Mesenchymal stem cell (in vitro differentiated cells and primary cell): Measurements from ENCODE around the gene SMARCC2.

ENCODE experiments used
- DNase-seq: peaks from one replicate; pipeline ENCODE4 v3.0.0-alpha.2; 2013
- H2AFZ ChIP-seq: one replicate; pipeline ENCODE4 v1.6.1; 2013; ENCODE audit warnings: low read depth, mild to moderate bottlenecking, control low read depth, inconsistent platforms, low read length, moderate library complexity
- H2AK5ac ChIP-seq: 2 replicates; pipeline ENCODE4 v1.6.1; 2013; ENCODE audit warnings: low read length, moderate library complexity, mild to moderate bottlenecking, inconsistent platforms; ENCODE audit not compliant: severe bottlenecking
- H2BK120ac ChIP-seq: one replicate; pipeline ENCODE4 v1.6.1; 2013; ENCODE audit warnings: low read depth, mild to moderate bottlenecking, inconsistent platforms, low read length, moderate library complexity
- H2BK12ac ChIP-seq, 2 experiments: one replicate each; pipeline ENCODE4 v1.6.1; 2013; ENCODE audit warnings: inconsistent platforms in 2 of 2, low read length in 2 of 2, mild to moderate bottlenecking in 2 of 2, moderate library complexity in 2 of 2, control low read depth in 1 of 2
- H2BK15ac ChIP-seq: one replicate; pipeline ENCODE4 v1.6.1; 2013; ENCODE audit warnings: mild to moderate bottlenecking, low read depth, inconsistent platforms; ENCODE audit not compliant: poor library complexity, severe bottlenecking
- H2BK5ac ChIP-seq: 2 replicates; pipeline ENCODE4 v1.6.1; 2013; ENCODE audit warnings: low read depth, mild to moderate bottlenecking, low read length, control low read depth, inconsistent platforms; ENCODE audit not compliant: poor library complexity, severe bottlenecking
- H3K14ac ChIP-seq, 2 experiments: one replicate each; pipeline ENCODE4 v1.6.1; 2013; ENCODE audit warnings: inconsistent platforms in 2 of 2, low read length in 2 of 2, control low read depth in 1 of 2, mild to moderate bottlenecking in 1 of 2, moderate library complexity in 1 of 2
- H3K18ac ChIP-seq, 2 experiments: one replicate each; pipeline ENCODE4 v1.6.1; 2013; ENCODE audit warnings: inconsistent platforms in 2 of 2, low read length in 2 of 2, control low read depth in 1 of 2, low read depth in 1 of 2, mild to moderate bottlenecking in 1 of 2
- H3K23ac ChIP-seq, 2 experiments: one replicate each; pipeline ENCODE4 v1.6.1; 2013; ENCODE audit warnings: inconsistent platforms in 2 of 2, low read length in 2 of 2, mild to moderate bottlenecking in 2 of 2, moderate library complexity in 2 of 2, control low read depth in 1 of 2
- H3K27ac ChIP-seq: 2 replicates; pipeline ENCODE4 v1.5.1; 2013; ENCODE audit warnings: mild to moderate bottlenecking, moderate library complexity, low read length, control low read depth, inconsistent platforms; ENCODE audit not compliant: poor library complexity, severe bottlenecking
- H3K27me3 ChIP-seq, 2 experiments: 2 replicates each; pipeline versions ENCODE4 v1.6.1 to v1.7.0; 2013; ENCODE audit warnings: low read length in 2 of 2, mild to moderate bottlenecking in 2 of 2, moderate library complexity in 2 of 2, control low read depth in 1 of 2, inconsistent platforms in 1 of 2; ENCODE audit not compliant: control insufficient read depth in 1 of 2, insufficient read depth in 1 of 2
- H3K36me3 ChIP-seq, 2 experiments: 2 replicates each; pipeline versions ENCODE4 v1.6.1 to v1.7.0; 2013; ENCODE audit warnings: low read length in 2 of 2, control low read depth in 1 of 2, inconsistent platforms in 1 of 2, low read depth in 1 of 2, mild to moderate bottlenecking in 1 of 2; ENCODE audit not compliant: insufficient read depth in 2 of 2, control insufficient read depth in 1 of 2
- H3K4ac ChIP-seq, 2 experiments: one replicate each; pipeline ENCODE4 v1.6.1; 2013; ENCODE audit warnings: inconsistent platforms in 2 of 2, low read length in 2 of 2, mild to moderate bottlenecking in 2 of 2, moderate library complexity in 2 of 2, control low read depth in 1 of 2, low read depth in 1 of 2
- H3K4me1 ChIP-seq: 2 replicates; pipeline ENCODE4 v1.6.1; 2013; ENCODE audit warnings: low read depth, low read length, control low read depth; ENCODE audit not compliant: control insufficient read depth, insufficient read depth
- H3K4me2 ChIP-seq: 2 replicates; pipeline ENCODE4 v1.6.1; 2013; ENCODE audit warnings: low read length, mild to moderate bottlenecking, inconsistent platforms; ENCODE audit not compliant: poor library complexity, severe bottlenecking
- H3K4me3 ChIP-seq, 2 experiments: 2 replicates each; pipeline versions ENCODE4 v1.5.1 to v1.7.0; 2013; ENCODE audit warnings: low read length in 2 of 2, mild to moderate bottlenecking in 2 of 2, control low read depth in 1 of 2, low read depth in 1 of 2; ENCODE audit not compliant: insufficient read depth in 1 of 2
- H3K79me1 ChIP-seq: replicated peaks from 2 replicates; pipeline ENCODE4 v1.6.1; 2013; ENCODE audit warnings: mild to moderate bottlenecking, control low read depth, low read length, inconsistent platforms; ENCODE audit not compliant: poor library complexity, severe bottlenecking
- H3K9ac ChIP-seq: 2 replicates; pipeline ENCODE4 v1.7.0; 2013; ENCODE audit warnings: mild to moderate bottlenecking, low read length, moderate library complexity
- H3K9me3 ChIP-seq: 2 replicates; pipeline ENCODE4 v1.7.0; 2013; ENCODE audit warnings: mild to moderate bottlenecking, low read length; ENCODE audit not compliant: control insufficient read depth
- H4K8ac ChIP-seq: one replicate; pipeline ENCODE4 v1.6.1; 2013; ENCODE audit warnings: inconsistent platforms, mild to moderate bottlenecking, low read length, moderate library complexity
- H4K91ac ChIP-seq: one replicate; pipeline ENCODE4 v1.6.1; 2013; ENCODE audit warnings: mild to moderate bottlenecking, low read length, inconsistent platforms
- WGBS: methylation state at CpG from one replicate; pipeline ENCODE4 v1.1.7; 2013; ENCODE audit warnings: mixed read lengths; 5-methylcytosine and 5-hydroxymethylcytosine counted together

The SMARCC2 gene

DNA sequence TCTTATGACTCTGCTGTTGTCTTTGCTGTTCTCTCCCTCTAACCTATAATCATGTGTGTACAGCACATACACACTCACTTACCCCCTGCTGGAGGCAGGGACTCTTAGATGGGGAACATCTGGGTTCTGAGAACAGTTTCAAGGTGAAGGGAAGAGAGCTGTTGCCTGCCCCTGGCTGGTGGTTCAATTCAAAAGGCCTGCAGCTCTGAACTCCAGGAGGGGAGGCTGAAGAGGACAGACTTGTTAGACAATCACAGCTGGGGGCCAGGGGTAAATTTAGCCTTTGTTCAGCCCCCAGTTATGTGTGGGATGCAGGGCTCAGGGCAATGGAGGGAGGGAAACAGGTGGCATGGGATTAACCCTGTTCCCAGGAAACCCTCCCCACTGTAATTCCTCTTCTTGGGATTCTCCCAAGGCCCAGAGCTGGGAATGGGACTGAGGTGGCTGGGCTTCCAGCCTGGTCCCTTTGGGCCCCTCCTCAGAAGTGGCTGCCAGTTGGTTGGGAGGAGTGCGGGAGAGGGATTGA lies 35.0 kb downstream of the SMARCC2 start:
- Histone ChIP-seq H3K4me1 (peaks cover 13% of the 10 kb centered on the region), H3K18ac (no peak overlapping the region)
- 100% methylated on average over 1 of the region's 1 CpG for WGBS

GRCh38 chr12:56153678-56154065 lies 35.6 kb downstream of the SMARCC2 start:
- no peak overlapping the region for H2AFZ ChIP-seq
- no peak overlapping the region for H3K23ac ChIP-seq
- DNase-seq, result no peak
- no peak overlapping the region for H3K4me2 ChIP-seq
- peaks cover 13% of the 10 kb centered on the region for H3K4me1 ChIP-seq
- H3K36me3 ChIP-seq, result peaks cover 16 to 19% of the 10 kb centered on the region in 2 experiments
- no peak overlapping the region for H3K4ac ChIP-seq
- H3K9me3 ChIP-seq, result no peaks in the 10 kb centered on the region
- H3K79me1 ChIP-seq, result peaks cover 19% of the 10 kb centered on the region
- H4K8ac ChIP-seq, result no peak overlapping the region
- H2BK5ac ChIP-seq, result no peak overlapping the region
- no peak overlapping the region for H3K27ac ChIP-seq
- H3K14ac ChIP-seq, result no peak overlapping the region
- H2BK15ac ChIP-seq, result no peak overlapping the region
- no peak overlapping the region for H2BK120ac ChIP-seq
- H2BK12ac ChIP-seq, result no peak overlapping the region
- no peak overlapping the region for H2AK5ac ChIP-seq
- H4K91ac ChIP-seq, result no peak overlapping the region
- H3K9ac ChIP-seq, result peak overlapping the region; percentile 98
- no peaks in the 10 kb centered on the region for H3K27me3 ChIP-seq
- WGBS, result 90% methylated on average over 4 of the region's 5 CpGs
- H3K18ac ChIP-seq, result no peak overlapping the region
- peak overlapping the region in 1 of 2 experiments; percentile 93 for H3K4me3 ChIP-seq

More for the DNA sequence above, 35.0 kb downstream of the SMARCC2 start:
- no peak overlapping the region for H2BK5ac ChIP-seq
- peaks cover 16 to 19% of the 10 kb centered on the region in 2 experiments for H3K36me3 ChIP-seq
- H2AFZ ChIP-seq, result no peak overlapping the region
- H4K91ac ChIP-seq, result no peak overlapping the region
- no peak overlapping the region for H2AK5ac ChIP-seq
- H3K27me3 ChIP-seq, result no peaks in the 10 kb centered on the region
- H3K4me3 ChIP-seq, result no peak overlapping the region
- no peak overlapping the region for H2BK12ac ChIP-seq
- peaks cover 19% of the 10 kb centered on the region for H3K79me1 ChIP-seq
- no peaks in the 10 kb centered on the region for H3K9me3 ChIP-seq
- H3K4ac ChIP-seq, result no peak overlapping the region
- H3K4me2 ChIP-seq, result no peak overlapping the region
- H3K14ac ChIP-seq, result no peak overlapping the region
- no peak overlapping the region for H2BK15ac ChIP-seq
- peak overlapping the region; percentile 43 for H3K9ac ChIP-seq
- H3K23ac ChIP-seq, result no peak overlapping the region
- H2BK120ac ChIP-seq, result no peak overlapping the region
- no peak overlapping the region for H4K8ac ChIP-seq
- H3K27ac ChIP-seq, result no peak overlapping the region
- no peak for DNase-seq

DNA sequence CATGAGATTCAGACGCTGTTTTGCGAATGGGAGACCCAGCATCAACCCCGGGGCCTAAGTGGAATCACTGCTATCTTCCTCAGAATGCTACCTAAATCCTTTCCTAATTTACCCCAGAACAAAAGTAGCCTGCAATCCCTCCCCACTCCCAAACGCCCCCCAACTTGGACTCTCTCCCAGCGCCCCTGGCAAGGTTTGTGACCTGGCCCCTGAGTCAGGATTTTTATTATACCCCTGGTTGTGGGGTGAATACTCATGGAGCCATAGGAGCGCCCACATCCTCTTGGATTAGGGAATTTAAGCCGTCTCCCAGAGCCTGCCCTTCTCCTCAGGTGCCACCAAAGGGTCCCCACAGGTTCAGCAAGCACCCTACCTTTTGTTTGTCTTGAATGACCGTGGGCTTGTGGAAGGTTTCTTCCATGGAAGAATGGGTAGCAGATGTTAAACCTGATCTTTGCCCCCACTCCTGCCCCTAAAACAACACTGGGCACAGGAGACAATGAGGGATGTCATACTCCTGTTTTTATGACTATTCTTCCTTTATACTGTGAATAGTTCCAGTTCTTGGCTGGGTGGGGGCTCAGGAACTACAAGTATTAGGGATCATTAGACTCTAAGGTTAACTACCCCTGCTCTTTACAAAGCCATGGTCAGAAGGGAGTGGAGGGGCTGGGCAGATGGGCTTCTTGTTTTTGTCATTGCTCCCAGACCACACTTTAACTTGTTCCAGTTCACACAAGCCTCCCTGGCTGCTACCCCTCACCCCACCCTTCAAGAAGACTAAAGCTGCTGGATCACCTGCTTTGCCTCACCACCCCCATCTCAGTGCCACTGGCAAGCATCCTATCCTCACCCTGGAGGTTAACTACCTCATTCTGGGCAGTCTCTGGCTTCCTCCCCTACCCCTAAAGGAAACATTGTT lies 36.3 kb downstream of the SMARCC2 start:
- peak overlapping the region; percentile 16 to 53 for H3K23ac ChIP-seq
- H3K9me3 ChIP-seq, result no peaks in the 10 kb centered on the region
- peaks cover 13% of the 10 kb centered on the region for H3K4me1 ChIP-seq
- peak overlapping the region in 1 of 2 experiments; percentile 2 for H3K4ac ChIP-seq
- H2BK120ac ChIP-seq, result no peak overlapping the region
- H3K36me3 ChIP-seq, result peaks cover 16 to 19% of the 10 kb centered on the region in 2 experiments
- peak overlapping the region; percentile 76 for H4K8ac ChIP-seq
- no peak overlapping the region for H2BK5ac ChIP-seq
- peak overlapping the region; percentile 70 for H4K91ac ChIP-seq
- no peak overlapping the region for H2BK15ac ChIP-seq
- peaks cover 19% of the 10 kb centered on the region for H3K79me1 ChIP-seq
- peak overlapping the region in 1 of 2 experiments; percentile 36 for H3K14ac ChIP-seq
- H3K27me3 ChIP-seq, result no peaks in the 10 kb centered on the region
- H3K4me3 ChIP-seq, result peak overlapping the region; percentile 54 to 93
- H3K9ac ChIP-seq, result peak overlapping the region; percentile 98
- DNase-seq, result no peak
- peak overlapping the region; percentile 91 for H3K4me2 ChIP-seq
- H3K18ac ChIP-seq, result peak overlapping the region; percentile 49 to 64
- no peak overlapping the region for H3K27ac ChIP-seq
- WGBS, result 22% methylated on average over 8 of the region's 8 CpGs
- peak overlapping the region; percentile 79 for H2AK5ac ChIP-seq
- H2BK12ac ChIP-seq, result no peak overlapping the region
- no peak overlapping the region for H2AFZ ChIP-seq

DNA sequence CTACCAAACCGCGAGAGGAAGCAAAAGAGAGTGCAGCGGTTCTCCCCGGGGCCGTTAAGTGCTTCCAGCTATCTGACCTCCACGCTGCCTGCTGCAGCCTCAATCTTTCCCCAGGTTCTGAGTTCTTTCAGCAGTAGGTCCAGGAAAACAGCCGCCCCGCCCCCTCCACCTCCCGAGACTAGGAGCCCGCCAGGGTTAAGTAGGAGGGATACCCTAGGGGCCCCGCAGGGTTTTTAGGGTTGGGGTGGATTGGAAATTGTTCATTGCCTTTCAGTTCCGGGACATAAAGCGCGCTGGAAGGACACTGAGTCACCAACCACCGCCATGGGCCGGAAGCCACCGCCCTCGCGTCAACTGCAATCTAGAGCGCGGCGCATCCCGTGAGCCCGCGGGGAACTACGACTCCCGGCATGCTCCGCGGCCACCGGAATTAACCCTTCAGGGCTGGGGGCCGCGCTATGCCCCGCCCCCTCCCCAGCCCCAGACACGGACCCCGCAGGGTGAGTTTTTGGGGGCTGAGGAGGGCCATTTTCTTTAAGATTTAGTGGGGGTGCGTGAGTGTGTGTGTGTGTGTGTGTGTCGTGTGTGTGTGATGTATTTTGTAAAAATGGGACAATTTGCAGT lies 37.0 kb downstream of the SMARCC2 start, which contains the start of gene MYL6B:
Gene MYL6B, plus strand, starts transcription at position 456 of the 624 bp plus-strand sequence. CDS start 1,332 bp downstream, outside the sequence.
- Histone ChIP-seq H2AK5ac (peak within 1 kb of the TSS; percentile 79), H3K4me2 (peak within 1 kb of the TSS; percentile 91), H3K9ac (peak within 1 kb of the TSS; percentile 98), H3K4ac (peak within 1 kb of the TSS; percentile 9 to 81), H3K79me1 (peaks cover 19% of the 10 kb centered on the region), H3K27ac (peak within 1 kb of the TSS; percentile 80), H3K14ac (peak within 1 kb of the TSS in 1 of 2 experiments; percentile 36), H3K4me3 (peak within 1 kb of the TSS; percentile 54 to 93), H2AFZ (peak within 1 kb of the TSS; percentile 49), H3K23ac (peak within 1 kb of the TSS; percentile 16 to 53), H3K36me3 (peaks cover 16 to 19% of the 10 kb centered on the region in 2 experiments), H2BK15ac (no peak within 1 kb of the TSS), H3K27me3 (no peaks in the 10 kb centered on the region), H3K18ac (peak within 1 kb of the TSS; percentile 53 to 64), H4K8ac (peak within 1 kb of the TSS; percentile 76), H2BK120ac (no peak within 1 kb of the TSS), H4K91ac (peak within 1 kb of the TSS; percentile 70), H2BK5ac (no peak within 1 kb of the TSS), H3K9me3 (no peaks in the 10 kb centered on the region), H2BK12ac (peak within 1 kb of the TSS in 1 of 2 experiments; percentile 15), H3K4me1 (peaks cover 13% of the 10 kb centered on the region)
- DNase-seq, result peak; percentile 94
- 2% methylated on average over 33 of the region's 37 CpGs for WGBS
